SK-N-SH (cell line): ENCODE data around the gene ITSN2.

Experiments
- CTCF ChIP-seq: fragments of 200-600 bp; sonication (generic); IDR thresholded peaks from 2 replicates; pipeline ENCODE4 v1.6.1; 2017; ENCODE audit warnings: antibody characterized with exemption, mild to moderate bottlenecking, moderate library complexity
- GATA2 ChIP-seq: sonication (generic); formaldehyde crosslinking; IDR thresholded peaks from 2 replicates; pipeline ENCODE4 v1.5.0; 2020; ENCODE audit warnings: mild to moderate bottlenecking, missing genetic modification reagents
- RAD21 ChIP-seq: IDR thresholded peaks from 2 replicates; pipeline ENCODE4 v1.6.1; 2012; ENCODE audit warnings: mild to moderate bottlenecking, low read length
- RCOR1 ChIP-seq: fragments of 150-350 bp; IDR thresholded peaks from 2 replicates; pipeline ENCODE4 v1.6.1; 2017; ENCODE audit warnings: antibody characterized with exemption, low read length
- RFX5 ChIP-seq: IDR thresholded peaks from 2 replicates; pipeline ENCODE4 v1.6.1; 2012; ENCODE audit warnings: mild to moderate bottlenecking, improper control_type of control experiment, low read length
- SMC3 ChIP-seq: IDR thresholded peaks from 2 replicates; pipeline ENCODE4 v1.6.1; 2012; ENCODE audit warnings: low read depth, low read length, improper control_type of control experiment
- TAF1 ChIP-seq: IDR thresholded peaks from 2 replicates; pipeline ENCODE4 v1.6.1; 2012; ENCODE audit warnings: low read depth, mild to moderate bottlenecking, low read length, moderate library complexity, borderline replicate concordance
- TEAD4 ChIP-seq: IDR thresholded peaks from 2 replicates; pipeline ENCODE4 v1.4.0; 2012; ENCODE audit warnings: mild to moderate bottlenecking, borderline replicate concordance; ENCODE audit not compliant: insufficient read depth
- ZBTB33 ChIP-seq: IDR thresholded peaks from 2 replicates; pipeline ENCODE4 v1.4.0; 2012; ENCODE audit warnings: low read depth, borderline replicate concordance
- TF ChIP-seq, protein P1 (sequence below): IDR thresholded peaks from 2 replicates; pipeline ENCODE4 v1.6.1; 2012; ENCODE audit warnings: mild to moderate bottlenecking, low read depth, low read length, moderate library complexity

DNA sequence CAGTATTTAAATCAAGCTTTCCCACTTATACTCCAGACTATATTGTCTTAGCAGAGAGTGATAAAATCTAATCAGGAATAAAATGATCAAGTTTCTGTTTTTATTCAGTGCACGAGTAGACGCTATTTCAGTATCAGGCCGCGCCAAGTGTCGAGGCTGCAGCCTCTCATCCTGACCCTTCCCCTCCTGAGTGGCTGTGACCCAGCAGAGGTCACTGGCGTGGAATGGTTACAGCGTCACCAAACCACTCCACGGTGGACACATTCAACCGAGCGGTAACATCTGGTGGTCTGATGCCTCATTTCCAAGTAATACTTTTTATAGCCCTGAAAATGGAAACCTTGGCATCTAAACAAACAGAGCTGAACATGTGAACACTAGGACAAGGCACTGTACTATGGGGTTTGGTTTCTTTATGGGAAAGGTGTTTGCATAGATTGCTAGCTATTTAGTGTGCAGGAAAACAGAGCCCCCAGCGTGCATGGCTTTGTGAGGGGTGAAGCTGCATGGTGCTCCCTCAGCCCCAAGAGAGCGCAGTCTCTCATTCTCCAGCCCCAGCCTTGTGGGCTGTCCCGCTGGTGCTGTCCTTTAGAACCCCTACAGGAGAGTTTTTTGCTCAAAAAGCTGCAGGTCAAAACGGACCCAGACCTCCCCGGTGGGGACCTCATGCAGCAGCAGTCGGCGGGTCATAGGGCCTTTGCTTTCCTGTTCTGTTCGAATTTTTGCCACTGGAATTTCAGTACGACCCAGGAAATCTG, 157.1 kb downstream of the ITSN2 start:
- TF ChIP-seq RCOR1 (no peak), CTCF (no peak), RFX5 (no peak), ZBTB33 (no peak), SMC3 (no peak), TEAD4 (no peak), TAF1 (no peak), RAD21 (no peak), GATA2 (CRISPR knock-in tag) (no peak)
- TF ChIP-seq, protein P1, sequence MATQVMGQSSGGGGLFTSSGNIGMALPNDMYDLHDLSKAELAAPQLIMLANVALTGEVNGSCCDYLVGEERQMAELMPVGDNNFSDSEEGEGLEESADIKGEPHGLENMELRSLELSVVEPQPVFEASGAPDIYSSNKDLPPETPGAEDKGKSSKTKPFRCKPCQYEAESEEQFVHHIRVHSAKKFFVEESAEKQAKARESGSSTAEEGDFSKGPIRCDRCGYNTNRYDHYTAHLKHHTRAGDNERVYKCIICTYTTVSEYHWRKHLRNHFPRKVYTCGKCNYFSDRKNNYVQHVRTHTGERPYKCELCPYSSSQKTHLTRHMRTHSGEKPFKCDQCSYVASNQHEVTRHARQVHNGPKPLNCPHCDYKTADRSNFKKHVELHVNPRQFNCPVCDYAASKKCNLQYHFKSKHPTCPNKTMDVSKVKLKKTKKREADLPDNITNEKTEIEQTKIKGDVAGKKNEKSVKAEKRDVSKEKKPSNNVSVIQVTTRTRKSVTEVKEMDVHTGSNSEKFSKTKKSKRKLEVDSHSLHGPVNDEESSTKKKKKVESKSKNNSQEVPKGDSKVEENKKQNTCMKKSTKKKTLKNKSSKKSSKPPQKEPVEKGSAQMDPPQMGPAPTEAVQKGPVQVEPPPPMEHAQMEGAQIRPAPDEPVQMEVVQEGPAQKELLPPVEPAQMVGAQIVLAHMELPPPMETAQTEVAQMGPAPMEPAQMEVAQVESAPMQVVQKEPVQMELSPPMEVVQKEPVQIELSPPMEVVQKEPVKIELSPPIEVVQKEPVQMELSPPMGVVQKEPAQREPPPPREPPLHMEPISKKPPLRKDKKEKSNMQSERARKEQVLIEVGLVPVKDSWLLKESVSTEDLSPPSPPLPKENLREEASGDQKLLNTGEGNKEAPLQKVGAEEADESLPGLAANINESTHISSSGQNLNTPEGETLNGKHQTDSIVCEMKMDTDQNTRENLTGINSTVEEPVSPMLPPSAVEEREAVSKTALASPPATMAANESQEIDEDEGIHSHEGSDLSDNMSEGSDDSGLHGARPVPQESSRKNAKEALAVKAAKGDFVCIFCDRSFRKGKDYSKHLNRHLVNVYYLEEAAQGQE: no peak
